ENCODE measurements around the gene C21orf91. TPM values are rescaled to one million over a fixed set of nuclear protein-coding genes. Genes with fewer than 3 reads are reported as not detected.

C21orf91 gene
- total RNA-seq, 2 experiments from 2014 or later: 25.6 to 25.8 TPM

DNA sequence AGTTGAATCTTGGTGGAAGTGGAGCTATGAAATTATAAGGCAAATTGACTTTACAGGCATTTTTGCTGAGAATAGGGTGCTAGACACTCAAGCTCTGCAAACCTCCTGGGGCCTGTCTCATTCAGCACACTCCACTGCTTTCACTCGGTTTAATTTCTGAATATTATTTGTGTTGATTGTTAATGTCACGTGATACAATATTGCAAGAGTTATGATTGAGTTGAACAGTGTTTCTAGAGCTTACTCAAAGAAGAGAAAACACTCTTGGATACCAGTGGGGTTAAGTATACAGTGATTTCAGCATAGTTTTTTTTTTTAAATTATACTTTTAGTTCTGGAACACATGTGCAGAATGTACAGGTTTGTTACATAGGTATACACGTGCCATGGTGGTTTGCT lies 49.7 kb downstream of the C21orf91 start:
- DNase-seq: no peak
- CTCF ChIA-PET: no interaction called here
- H3K36me3 Mint-ChIP-seq (ENCODE audit: low read depth): peaks cover 10% of the 10 kb centered on the region
- intact Hi-C loops (cut with micrococcal nuclease): no loop called here
- no peak overlapping the region for H3K4me3 Mint-ChIP-seq
- peaks cover 24% of the 10 kb centered on the region for H3K9me3 Mint-ChIP-seq
- no peaks in the 10 kb centered on the region for H3K4me1 Mint-ChIP-seq (ENCODE audit: low read depth)
- H3K27ac Mint-ChIP-seq: no peak overlapping the region
- no peaks in the 10 kb centered on the region for H3K27me3 Mint-ChIP-seq (ENCODE audit: low read depth)

DNA sequence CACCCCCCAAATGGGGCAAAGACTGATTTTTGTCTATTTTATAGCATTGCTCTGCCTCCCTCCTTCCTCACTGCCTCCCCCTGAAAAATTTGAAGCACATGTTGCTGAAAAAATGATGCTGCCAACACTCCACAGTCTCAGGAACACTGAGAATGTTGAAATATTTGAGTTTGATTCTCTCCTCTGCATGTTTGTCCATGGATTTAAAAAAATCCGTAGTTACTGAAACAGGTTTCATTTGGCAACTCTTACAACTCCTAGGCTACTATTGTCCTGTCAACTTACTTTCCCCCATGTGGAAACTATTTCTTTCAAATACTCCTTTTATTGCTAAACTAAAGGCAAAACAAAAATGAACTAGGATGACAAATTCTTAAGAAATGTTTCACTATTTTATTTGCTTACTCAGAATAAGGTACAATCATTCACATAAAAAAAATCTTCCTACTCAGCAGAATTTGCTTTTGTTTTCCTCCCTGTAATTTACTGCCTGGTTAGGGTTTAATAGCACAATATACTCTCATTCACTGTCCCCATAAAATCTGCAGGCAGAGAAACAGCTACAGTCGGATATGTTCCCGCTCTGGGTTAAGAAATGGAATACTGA lies 50.2 kb downstream of the C21orf91 start:
- H3K9me3 Mint-ChIP-seq: peaks cover 21% of the 10 kb centered on the region
- H3K27me3 Mint-ChIP-seq (ENCODE audit: low read depth): no peaks in the 10 kb centered on the region
- CTCF ChIA-PET: no interaction called here
- H3K4me1 Mint-ChIP-seq (ENCODE audit: low read depth): no peaks in the 10 kb centered on the region
- no peak for DNase-seq
- no peak overlapping the region for H3K27ac Mint-ChIP-seq
- H3K4me3 Mint-ChIP-seq: no peak overlapping the region
- intact Hi-C loops (cut with micrococcal nuclease): no loop called here
- peaks cover 6% of the 10 kb centered on the region for H3K36me3 Mint-ChIP-seq (ENCODE audit: low read depth)

DNA sequence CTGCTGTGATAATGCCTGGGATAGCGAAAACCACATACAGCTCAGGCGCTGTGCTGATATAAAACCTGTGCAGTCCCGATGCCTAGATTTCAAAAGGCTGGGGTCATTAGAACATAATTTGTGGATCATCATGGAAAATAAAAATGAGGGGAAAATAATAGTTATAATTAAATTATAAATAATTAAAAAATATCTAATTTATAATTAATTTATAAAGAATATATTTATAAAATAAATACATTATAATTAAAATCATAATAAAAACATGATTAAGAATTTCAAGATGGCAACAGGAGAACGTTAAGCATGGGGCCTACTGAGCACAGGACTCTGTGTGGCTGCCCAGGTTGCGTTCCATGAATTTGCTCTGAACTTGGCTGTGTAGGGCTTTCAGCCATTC lies 53.9 kb downstream of the C21orf91 start:
- CTCF ChIA-PET: no interaction called here
- no peaks in the 10 kb centered on the region for H3K4me1 Mint-ChIP-seq (ENCODE audit: low read depth)
- peaks cover 2% of the 10 kb centered on the region for H3K9me3 Mint-ChIP-seq
- no peak overlapping the region for H3K4me3 Mint-ChIP-seq
- DNase-seq: no peak
- no peaks in the 10 kb centered on the region for H3K36me3 Mint-ChIP-seq (ENCODE audit: low read depth)
- H3K27me3 Mint-ChIP-seq (ENCODE audit: low read depth): no peaks in the 10 kb centered on the region
- no peak overlapping the region for H3K27ac Mint-ChIP-seq
- intact Hi-C loops (cut with micrococcal nuclease): no loop called here

DNA sequence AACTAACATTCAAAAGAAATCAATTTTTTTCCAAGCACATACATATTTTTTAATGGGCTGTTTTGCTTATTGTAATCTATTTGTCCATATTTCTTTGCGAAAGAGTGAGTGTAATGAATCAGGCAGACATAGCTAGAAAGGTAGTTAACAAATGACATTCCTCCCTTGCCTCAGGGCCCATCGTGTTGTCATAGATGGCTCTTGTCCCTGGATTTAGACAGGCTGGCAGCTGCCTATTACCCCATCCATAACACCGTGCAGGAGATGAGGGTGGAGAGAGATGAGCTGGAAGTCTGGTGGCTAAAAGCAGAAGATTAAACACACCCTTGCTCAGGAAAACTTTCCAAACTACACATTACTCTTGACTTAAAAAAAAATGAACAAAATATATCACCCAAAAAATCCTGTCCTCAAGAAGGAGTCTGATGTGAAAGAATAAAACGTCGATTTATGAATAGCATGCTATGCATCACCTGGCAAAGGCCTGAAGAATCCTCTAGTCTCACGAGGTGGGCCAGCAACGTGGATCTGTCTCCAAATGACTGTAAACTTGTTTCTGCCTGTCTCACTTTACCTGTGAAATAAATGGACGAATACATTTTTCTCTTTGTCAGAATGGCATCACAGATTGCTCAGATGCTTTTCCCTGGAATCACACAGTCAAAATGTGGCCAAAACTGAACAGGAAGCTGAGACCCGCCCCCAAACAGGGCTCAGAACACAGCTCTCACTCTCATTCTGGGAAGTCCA lies 55.7 kb downstream of the C21orf91 start:
- Mint-ChIP-seq H3K9me3 (peaks cover 2% of the 10 kb centered on the region), H3K36me3 (ENCODE audit: low read depth) (no peaks in the 10 kb centered on the region), H3K4me3 (no peak overlapping the region), H3K4me1 (ENCODE audit: low read depth) (no peaks in the 10 kb centered on the region), H3K27ac (no peak overlapping the region), H3K27me3 (ENCODE audit: low read depth) (no peaks in the 10 kb centered on the region)
- intact Hi-C loops (cut with micrococcal nuclease): no loop called here
- DNase-seq: no peak
- CTCF ChIA-PET: no interaction called here

DNA sequence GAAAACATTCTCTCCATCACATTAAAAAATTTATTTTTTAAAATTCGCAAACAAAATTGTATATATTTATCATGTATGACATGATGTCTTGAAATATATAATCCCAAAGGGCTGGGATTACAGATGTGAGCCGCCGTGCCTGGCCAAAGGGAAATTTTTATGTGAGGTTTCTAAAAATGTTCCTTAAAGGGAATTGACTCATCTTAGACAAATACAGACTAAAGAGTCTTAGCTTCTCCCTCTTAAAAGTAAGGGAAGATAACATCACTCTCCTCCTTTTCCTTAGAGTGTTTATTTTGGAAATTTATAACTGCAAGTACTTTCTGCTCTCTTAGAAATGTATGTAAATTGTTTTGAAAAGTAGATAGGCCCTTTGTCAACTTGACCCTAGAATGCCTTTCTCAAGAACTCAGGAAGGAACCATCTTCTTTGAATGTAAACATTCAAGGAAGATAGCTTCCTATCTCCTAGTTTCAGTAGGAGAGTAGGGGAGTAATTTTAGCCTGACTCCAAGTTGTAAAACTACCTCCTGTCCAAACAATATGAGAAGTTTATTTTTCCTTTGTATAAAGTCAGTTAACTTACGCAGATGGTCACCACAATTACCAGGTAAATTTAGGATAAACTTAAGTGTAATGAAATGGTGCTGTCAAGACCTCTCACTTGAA lies 59.5 kb downstream of the C21orf91 start:
- intact Hi-C loops (cut with micrococcal nuclease): no loop called here
- Mint-ChIP-seq H3K9me3 (peaks cover 5% of the 10 kb centered on the region), H3K4me3 (no peak overlapping the region), H3K27me3 (ENCODE audit: low read depth) (no peaks in the 10 kb centered on the region), H3K36me3 (ENCODE audit: low read depth) (no peaks in the 10 kb centered on the region), H3K27ac (no peak overlapping the region), H3K4me1 (ENCODE audit: low read depth) (peaks cover 1% of the 10 kb centered on the region)
- DNase-seq: no peak
- CTCF ChIA-PET: no interaction called here

DNA sequence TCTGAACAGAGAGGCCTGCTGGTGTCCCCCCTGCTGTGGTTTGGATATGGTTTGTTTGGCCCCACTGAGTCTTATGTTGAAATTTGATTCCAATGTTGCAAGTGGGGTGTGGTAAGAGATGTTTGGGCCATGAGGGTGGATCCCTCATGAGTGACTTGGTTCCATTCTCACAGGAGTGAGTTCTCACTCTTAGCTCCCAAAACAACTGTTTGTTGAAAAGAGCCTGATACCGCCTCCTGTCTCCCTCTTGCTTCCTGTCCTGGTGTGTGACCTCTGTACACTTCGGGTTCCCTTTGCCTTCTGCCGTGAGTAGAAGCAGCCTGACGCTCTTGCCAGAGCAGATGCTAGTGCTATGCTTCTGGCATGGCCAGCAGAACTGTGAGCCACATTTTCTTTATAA lies 60.5 kb downstream of the C21orf91 start:
- DNase-seq: no peak
- H3K27ac Mint-ChIP-seq: no peak overlapping the region
- peaks cover 1% of the 10 kb centered on the region for H3K4me1 Mint-ChIP-seq (ENCODE audit: low read depth)
- no peaks in the 10 kb centered on the region for H3K27me3 Mint-ChIP-seq (ENCODE audit: low read depth)
- CTCF ChIA-PET: interaction anchor here (1.2 kb wide), 1 partner anchor 146 kb away, joined by 3 read pairs; no protein-coding TSS in a partner anchor
- H3K4me3 Mint-ChIP-seq: no peak overlapping the region
- peaks cover 3% of the 10 kb centered on the region for H3K9me3 Mint-ChIP-seq
- intact Hi-C loops (cut with micrococcal nuclease): no loop called here
- no peaks in the 10 kb centered on the region for H3K36me3 Mint-ChIP-seq (ENCODE audit: low read depth)

DNA sequence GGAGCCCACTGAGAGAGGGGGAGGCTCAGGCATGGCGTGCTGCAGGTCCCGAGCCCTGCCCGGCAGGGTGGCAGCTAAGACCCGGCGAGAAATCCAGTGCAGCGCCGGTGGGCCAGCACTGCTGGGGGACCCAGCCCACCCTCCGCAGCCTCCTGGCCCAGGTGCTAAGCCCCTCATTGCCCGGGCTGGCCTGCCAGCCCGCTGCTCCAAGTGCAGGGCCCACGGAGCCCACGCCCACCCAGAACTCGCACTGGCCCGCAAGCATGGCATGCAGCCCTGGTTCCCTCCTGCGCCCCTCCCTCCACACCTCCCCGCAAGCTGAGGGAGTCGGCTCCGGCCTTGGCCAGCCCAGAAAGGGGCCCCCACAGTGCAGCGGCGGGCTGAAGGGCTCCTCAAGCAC lies 61.5 kb downstream of the C21orf91 start:
- peaks cover 3% of the 10 kb centered on the region for H3K9me3 Mint-ChIP-seq
- peaks cover 1% of the 10 kb centered on the region for H3K4me1 Mint-ChIP-seq (ENCODE audit: low read depth)
- H3K27me3 Mint-ChIP-seq (ENCODE audit: low read depth): no peaks in the 10 kb centered on the region
- intact Hi-C loops (cut with micrococcal nuclease): no loop called here
- H3K4me3 Mint-ChIP-seq: no peak overlapping the region
- CTCF ChIA-PET: interaction anchor here (1.1 to 1.2 kb wide), 2 partner anchors 68 to 147 kb away, joined by 3 read pairs; no protein-coding TSS in a partner anchor
- H3K27ac Mint-ChIP-seq: no peak overlapping the region
- DNase-seq: no peak
- no peaks in the 10 kb centered on the region for H3K36me3 Mint-ChIP-seq (ENCODE audit: low read depth)

DNA sequence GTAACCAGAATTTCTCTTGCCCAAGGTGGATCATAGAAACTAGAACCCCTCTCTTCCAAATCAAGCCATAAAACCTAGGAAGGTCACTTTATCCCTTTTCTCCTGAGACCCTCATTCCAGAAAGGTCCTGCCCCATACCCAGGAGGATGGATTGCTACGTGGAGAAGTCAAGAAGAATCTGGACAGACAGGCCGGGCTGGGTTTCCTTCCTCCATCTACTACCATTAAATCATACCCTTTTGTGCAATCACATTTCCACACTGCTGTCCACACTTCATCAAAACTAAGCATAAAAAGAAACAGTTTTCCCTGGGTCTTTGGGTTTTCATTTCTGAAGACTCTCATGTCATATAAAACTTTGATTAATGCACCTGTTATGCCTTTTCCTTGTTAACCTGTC lies 65.4 kb downstream of the C21orf91 start:
- no peak overlapping the region for H3K4me3 Mint-ChIP-seq
- intact Hi-C loops (cut with micrococcal nuclease): no loop called here
- no peaks in the 10 kb centered on the region for H3K36me3 Mint-ChIP-seq (ENCODE audit: low read depth)
- H3K4me1 Mint-ChIP-seq (ENCODE audit: low read depth): peaks cover 1% of the 10 kb centered on the region
- CTCF ChIA-PET: interaction anchor here (0.6 kb wide), 1 partner anchor 13 kb away, joined by 4 read pairs; no protein-coding TSS in a partner anchor
- H3K27ac Mint-ChIP-seq: no peak overlapping the region
- H3K9me3 Mint-ChIP-seq: peaks cover 8% of the 10 kb centered on the region
- no peak for DNase-seq
- H3K27me3 Mint-ChIP-seq (ENCODE audit: low read depth): no peaks in the 10 kb centered on the region

DNA sequence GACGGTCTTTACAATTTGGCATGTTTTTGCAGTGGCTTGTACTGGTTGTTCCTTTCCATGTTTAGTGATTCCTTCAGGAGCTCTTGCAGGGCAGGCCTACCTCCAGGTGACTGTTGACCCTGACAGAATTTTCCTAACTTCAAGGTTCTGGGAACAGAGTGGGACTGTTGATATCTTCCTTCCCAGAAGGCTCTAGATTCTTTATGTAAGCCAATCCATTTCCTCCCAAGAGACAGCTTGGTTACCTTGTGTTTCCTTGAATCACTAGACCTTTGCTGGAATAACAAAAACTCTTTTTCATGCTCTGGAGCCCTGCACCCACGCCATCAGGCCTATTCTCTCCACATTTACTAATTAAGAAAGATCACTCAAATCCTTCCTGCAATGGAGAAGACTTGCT lies 67.0 kb downstream of the C21orf91 start:
- H3K9me3 Mint-ChIP-seq: peaks cover 8% of the 10 kb centered on the region
- CTCF ChIA-PET: no interaction called here
- H3K4me1 Mint-ChIP-seq (ENCODE audit: low read depth): peaks cover 6% of the 10 kb centered on the region
- intact Hi-C loops (cut with micrococcal nuclease): no loop called here
- no peak overlapping the region for H3K4me3 Mint-ChIP-seq
- no peak for DNase-seq
- no peaks in the 10 kb centered on the region for H3K36me3 Mint-ChIP-seq (ENCODE audit: low read depth)
- H3K27ac Mint-ChIP-seq: no peak overlapping the region
- no peaks in the 10 kb centered on the region for H3K27me3 Mint-ChIP-seq (ENCODE audit: low read depth)

DNA sequence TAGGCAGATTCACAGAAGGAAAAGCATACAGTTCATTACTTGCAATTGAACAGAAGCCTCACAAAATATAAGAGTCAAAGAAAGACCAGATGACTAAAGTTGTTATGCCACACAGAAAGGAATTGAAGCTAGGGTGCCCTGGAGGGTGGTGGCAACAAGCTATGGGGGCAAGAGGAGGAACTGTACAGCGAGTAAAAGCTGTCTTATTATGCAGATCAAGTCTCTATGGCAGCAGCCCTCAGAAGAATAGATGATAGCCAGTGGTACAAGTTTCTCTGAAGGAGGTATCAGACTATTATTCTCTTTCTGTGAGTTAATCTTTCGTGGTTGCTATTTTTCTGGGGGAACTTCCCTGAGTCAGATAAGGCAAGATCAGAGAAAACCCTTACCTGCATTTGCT lies 72.2 kb downstream of the C21orf91 start:
- H3K27me3 Mint-ChIP-seq (ENCODE audit: low read depth): no peaks in the 10 kb centered on the region
- CTCF ChIA-PET: no interaction called here
- DNase-seq: no peak
- intact Hi-C loops (cut with micrococcal nuclease): loop anchor here (2.0 kb wide), 1 partner anchor 72 kb away; the partner anchor contains the start of gene C21orf91
- H3K36me3 Mint-ChIP-seq (ENCODE audit: low read depth): peaks cover 2% of the 10 kb centered on the region
- H3K27ac Mint-ChIP-seq: no peak overlapping the region
- peaks cover 15% of the 10 kb centered on the region for H3K4me1 Mint-ChIP-seq (ENCODE audit: low read depth)
- no peak overlapping the region for H3K4me3 Mint-ChIP-seq
- peaks cover 12% of the 10 kb centered on the region for H3K9me3 Mint-ChIP-seq

DNA sequence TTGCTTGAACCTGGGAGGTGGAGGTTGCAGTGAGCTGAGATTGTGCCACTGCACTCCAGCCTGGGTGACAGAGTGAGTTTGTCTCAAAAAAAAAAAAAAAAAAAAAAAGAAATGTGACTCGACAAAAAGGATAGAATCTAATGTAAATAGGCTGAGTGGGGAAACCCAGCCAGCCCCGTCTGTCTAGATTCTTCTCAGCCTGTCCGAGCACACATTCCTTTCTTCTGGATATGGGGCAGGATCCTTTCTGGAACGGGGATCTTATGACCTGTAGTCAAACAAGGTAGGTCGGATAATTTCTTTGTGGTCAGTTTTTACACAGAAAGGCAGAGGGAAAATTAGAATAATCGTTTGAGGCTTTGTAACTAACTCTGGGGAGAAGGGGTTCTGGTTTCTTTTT lies 74.1 kb downstream of the C21orf91 start:
- Mint-ChIP-seq H3K9me3 (peaks cover 12% of the 10 kb centered on the region), H3K27me3 (ENCODE audit: low read depth) (no peaks in the 10 kb centered on the region), H3K4me1 (ENCODE audit: low read depth) (peaks cover 30% of the 10 kb centered on the region), H3K4me3 (no peak overlapping the region), H3K36me3 (ENCODE audit: low read depth) (peaks cover 2% of the 10 kb centered on the region), H3K27ac (no peak overlapping the region)
- no peak for DNase-seq
- CTCF ChIA-PET: interaction anchor here (0.7 kb wide), 1 partner anchor 47 kb away, joined by 4 read pairs; no protein-coding TSS in a partner anchor
- intact Hi-C loops (cut with micrococcal nuclease): no loop called here

DNA sequence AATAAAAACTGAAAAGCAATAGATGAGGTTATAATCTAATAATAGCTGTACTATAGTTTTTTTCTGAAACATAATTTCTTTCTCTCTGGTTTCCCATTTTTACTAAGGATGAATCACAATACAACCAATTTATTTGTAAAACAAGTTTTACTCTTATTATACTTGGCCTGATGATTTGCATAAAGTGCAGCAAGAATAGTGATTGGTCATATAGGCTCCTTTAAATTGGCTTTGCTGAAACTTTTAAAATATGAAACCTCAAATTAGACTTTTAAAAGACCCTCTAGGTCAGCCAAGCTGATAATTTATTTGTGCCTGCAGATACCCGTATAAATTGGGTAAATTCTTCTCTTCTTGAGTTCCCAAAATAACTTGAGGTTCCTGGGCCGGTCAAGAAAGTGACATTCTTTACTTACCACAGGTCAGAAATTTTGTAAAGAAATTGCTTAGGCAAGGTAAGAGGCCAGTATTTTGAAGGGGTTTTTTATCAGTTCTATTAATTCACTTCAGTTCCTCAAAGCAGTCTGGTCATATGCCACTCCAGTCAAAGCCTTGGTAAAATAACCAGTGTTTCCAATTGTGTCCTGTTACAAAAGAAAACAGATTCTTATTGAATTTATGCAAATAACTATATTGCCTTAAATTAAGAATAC lies 76.1 kb downstream of the C21orf91 start:
- peaks cover 34% of the 10 kb centered on the region for H3K4me1 Mint-ChIP-seq (ENCODE audit: low read depth)
- H3K9me3 Mint-ChIP-seq: peaks cover 7% of the 10 kb centered on the region
- intact Hi-C loops (cut with micrococcal nuclease): loop anchor here (1.0 kb wide), 1 partner anchor 37 kb away; no protein-coding TSS in a partner anchor
- DNase-seq: no peak
- no peaks in the 10 kb centered on the region for H3K27me3 Mint-ChIP-seq (ENCODE audit: low read depth)
- H3K36me3 Mint-ChIP-seq (ENCODE audit: low read depth): peaks cover 2% of the 10 kb centered on the region
- no peak overlapping the region for H3K27ac Mint-ChIP-seq
- CTCF ChIA-PET: interaction anchor here (1.5 kb wide), 1 partner anchor 183 kb away, joined by 3 read pairs; no protein-coding TSS in a partner anchor
- H3K4me3 Mint-ChIP-seq: no peak overlapping the region
